GM21447 (cell line): Measurements from ENCODE around the gene DAZ1.
"Not testable (repeated sequence)": the region's sequence is repeated elsewhere in the genome, so short reads cannot be mapped to it uniquely, and the experiment has no call there.

ENCODE experiments used
- ATAC-seq: cut with Tn5 transposase; IDR thresholded peaks from one replicate; pipeline ENCODE4 v1.9.1; 2021; ENCODE audit not compliant: unreplicated experiment

Gene DAZ1, protein sequence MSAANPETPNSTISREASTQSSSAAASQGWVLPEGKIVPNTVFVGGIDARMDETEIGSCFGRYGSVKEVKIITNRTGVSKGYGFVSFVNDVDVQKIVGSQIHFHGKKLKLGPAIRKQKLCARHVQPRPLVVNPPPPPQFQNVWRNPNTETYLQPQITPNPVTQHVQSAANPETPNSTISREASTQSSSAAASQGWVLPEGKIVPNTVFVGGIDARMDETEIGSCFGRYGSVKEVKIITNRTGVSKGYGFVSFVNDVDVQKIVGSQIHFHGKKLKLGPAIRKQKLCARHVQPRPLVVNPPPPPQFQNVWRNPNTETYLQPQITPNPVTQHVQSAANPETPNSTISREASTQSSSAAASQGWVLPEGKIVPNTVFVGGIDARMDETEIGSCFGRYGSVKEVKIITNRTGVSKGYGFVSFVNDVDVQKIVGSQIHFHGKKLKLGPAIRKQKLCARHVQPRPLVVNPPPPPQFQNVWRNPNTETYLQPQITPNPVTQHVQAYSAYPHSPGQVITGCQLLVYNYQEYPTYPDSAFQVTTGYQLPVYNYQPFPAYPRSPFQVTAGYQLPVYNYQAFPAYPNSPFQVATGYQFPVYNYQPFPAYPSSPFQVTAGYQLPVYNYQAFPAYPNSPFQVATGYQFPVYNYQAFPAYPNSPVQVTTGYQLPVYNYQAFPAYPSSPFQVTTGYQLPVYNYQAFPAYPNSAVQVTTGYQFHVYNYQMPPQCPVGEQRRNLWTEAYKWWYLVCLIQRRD

GRCh38 chrY:23198908-23199307 lies at the start of gene DAZ1:
Gene DAZ1, minus strand, starts transcription at chrY:23199008. Its CDS starts 208 bp downstream, at chrY:23198800.
- ATAC-seq: not testable (repeated sequence)

GRCh38 chrY:23219233-23219632 lies 20.4 kb upstream of the DAZ1 start, which contains the start of gene DAZ2:
Gene DAZ2, plus strand, starts transcription at chrY:23219533. Its CDS starts 208 bp downstream, at chrY:23219741.
- ATAC-seq: not testable (repeated sequence)

DNA sequence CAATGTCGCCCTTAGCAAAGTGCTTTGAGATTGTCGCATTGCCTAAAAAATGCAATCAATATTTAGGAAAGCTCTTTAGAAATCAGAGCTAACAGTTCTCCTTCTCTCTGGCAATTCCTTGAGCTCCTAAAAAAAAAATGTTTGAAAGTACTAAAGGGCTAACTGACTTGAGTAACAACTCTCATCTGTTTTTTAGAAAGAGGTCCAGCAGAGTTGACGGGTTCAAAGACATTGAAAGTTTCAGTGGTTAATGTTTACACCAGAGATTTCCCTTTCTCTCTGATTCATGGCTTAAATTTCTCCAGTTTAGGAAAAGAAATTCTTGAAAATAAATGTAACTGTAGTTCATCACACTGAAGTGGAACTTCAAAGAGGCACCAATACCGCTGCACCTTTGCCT lies 11.9 kb upstream of the DAZ1 start:
- not testable (repeated sequence) for ATAC-seq

- ATAC-seq: not testable (repeated sequence)
Observed at GRCh38 chrY:23209802-23210495, 11.1 kb upstream of the DAZ1 start.

DNA sequence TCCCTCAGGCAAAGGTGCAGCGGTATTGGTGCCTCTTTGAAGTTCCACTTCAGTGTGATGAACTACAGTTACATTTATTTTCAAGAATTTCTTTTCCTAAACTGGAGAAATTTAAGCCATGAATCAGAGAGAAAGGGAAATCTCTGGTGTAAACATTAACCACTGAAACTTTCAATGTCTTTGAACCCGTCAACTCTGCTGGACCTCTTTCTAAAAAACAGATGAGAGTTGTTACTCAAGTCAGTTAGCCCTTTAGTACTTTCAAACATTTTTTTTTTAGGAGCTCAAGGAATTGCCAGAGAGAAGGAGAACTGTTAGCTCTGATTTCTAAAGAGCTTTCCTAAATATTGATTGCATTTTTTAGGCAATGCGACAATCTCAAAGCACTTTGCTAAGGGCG lies 8.6 kb upstream of the DAZ1 start:
- not testable (repeated sequence) for ATAC-seq
